GM11168 (cell line): Measurements from ENCODE around the gene BBS2.

Experiments
- in situ Hi-C: fragments of 300-500 bp; cut with MboI; formaldehyde crosslinking; loops from one replicate; pipeline ENCODE4 v1.12.0; 2022; ENCODE audit warnings: low sequenced_read_pairs; ENCODE audit not compliant: unreplicated experiment

Gene BBS2

DNA sequence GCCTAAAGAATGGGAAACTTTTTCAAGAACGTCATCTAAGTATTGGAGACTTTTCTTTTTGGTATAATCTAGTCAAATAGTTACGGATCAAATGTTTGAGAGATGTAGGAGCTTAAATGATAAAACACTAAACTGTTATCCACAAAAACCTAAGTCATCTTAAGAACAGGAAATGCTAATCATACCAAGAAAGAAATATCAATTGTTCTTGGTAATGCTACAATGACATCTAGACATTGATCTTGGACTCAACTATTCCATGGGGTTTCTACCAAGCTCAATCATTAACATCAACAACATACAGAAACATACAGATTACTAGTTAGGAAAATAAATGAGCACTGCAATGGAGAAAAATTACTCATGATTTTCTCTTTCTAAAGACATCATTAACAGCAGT is 72.5 kb downstream of the BBS2 start:
- in situ Hi-C loops = no loop called here

DNA sequence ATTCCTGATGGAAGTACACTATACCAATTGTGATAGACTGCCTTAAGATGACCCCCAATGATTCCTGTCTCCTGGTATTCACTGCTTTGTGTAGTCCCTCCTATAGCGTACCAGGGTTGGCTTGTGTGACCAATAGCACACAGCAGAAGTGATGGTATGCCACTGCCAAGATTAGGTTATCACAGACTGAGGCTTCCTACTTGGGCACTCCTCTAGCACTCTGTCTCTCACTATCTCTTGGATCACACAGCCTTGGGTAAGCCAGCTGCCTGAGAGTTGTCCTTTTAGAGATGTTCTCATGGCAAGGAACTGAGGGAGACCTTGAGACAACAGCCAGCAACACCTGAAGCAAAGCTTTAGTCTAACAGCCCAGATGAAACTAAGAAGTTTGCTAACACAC is 81.8 kb downstream of the BBS2 start:
- in situ Hi-C loops = no loop called here

DNA sequence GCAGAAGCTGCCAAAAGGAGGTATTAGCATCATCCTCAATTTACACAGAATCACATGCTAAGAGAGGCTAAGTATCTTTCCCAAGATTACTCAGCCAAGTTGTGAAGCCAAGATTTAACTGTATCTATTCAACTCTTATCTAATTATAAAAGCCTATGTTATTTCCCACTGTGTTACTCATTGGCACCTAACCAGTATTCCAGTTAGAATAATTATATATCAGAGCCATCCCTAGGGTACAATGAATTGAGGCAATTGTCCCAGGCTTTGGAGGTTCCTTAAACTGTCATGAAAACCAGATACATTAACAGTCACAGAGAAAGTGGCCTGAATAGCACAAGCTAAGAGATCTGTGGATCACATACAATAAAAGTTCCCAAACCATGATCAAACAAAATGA is 83.6 kb downstream of the BBS2 start:
- in situ Hi-C loops = no loop called here
